IPS-15b (cell line): Measurements from ENCODE around the gene PVALEF.

Source experiments
- H3K27me3 ChIP-seq: one replicate; pipeline ENCODE4 v1.6.1; 2013; ENCODE audit warnings: low read length; ENCODE audit not compliant: control insufficient read depth, insufficient read depth
- H3K36me3 ChIP-seq: one replicate; pipeline ENCODE4 v1.6.1; 2013; ENCODE audit warnings: low read length; ENCODE audit not compliant: control insufficient read depth, insufficient read depth
- H3K4me1 ChIP-seq: one replicate; pipeline ENCODE4 v1.6.1; 2013; ENCODE audit warnings: mild to moderate bottlenecking, low read length; ENCODE audit not compliant: control insufficient read depth, insufficient read depth
- H3K4me3 ChIP-seq: one replicate; pipeline ENCODE4 v1.5.1; 2013; ENCODE audit warnings: low read depth, low read length
- H3K9ac ChIP-seq: one replicate; pipeline ENCODE4 v1.6.1; 2013; ENCODE audit warnings: low read depth, mild to moderate bottlenecking, low read length
- H3K9me3 ChIP-seq: one replicate; pipeline ENCODE4 v1.6.1; 2013; ENCODE audit warnings: mild to moderate bottlenecking, low read length; ENCODE audit not compliant: control insufficient read depth, insufficient read depth

PVALEF gene

DNA sequence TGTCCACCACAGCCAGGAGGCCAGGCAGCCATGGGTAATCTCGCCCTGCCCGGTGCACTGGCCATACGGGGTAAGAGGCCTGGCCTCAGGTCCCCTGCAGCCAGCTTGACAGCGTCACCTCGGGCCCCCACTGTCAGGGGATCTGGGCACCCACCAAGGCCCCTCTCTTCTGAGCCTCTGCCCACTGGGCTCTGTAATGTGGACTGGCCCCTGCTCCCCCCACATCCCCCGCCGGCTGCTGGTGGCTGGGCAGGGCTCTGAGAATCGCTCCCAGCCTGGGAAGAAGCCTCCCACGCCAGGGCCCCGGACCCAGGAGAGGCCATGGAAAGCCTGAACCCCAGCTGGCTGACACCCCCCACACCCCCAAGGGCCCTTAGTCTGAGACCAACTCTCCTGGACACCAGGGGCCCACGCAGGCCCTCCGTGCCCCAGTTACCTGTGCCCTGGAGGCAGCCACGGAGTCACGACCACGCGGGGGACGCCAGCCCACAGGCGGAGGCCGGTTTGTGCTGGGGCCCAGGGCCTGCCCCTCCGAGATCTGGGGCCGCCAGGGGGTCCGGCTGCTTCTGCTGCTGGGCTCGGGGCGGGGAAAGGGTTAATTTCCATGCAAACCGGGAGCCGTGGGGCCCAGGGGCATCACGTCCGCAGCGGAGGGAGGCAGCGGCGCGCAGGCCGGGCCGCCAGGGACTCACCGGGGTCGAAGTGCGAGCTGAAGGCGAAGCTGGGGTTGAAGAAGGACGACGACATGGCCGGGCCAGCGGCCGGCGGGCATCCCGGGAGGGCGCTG, at the start of gene PVALEF:
PVALEF (plus strand) TSS at position 262 of the 787 bp plus-strand sequence. CDS start 15,720 bp downstream, outside the sequence.
- no peak within 1 kb of the TSS for H3K9ac ChIP-seq
- H3K4me1 ChIP-seq = no peaks in the 10 kb centered on the region
- no peaks in the 10 kb centered on the region for H3K36me3 ChIP-seq
- no peaks in the 10 kb centered on the region for H3K9me3 ChIP-seq
- H3K27me3 ChIP-seq = no peaks in the 10 kb centered on the region
- H3K4me3 ChIP-seq = peak within 1 kb of the TSS; percentile 37

DNA sequence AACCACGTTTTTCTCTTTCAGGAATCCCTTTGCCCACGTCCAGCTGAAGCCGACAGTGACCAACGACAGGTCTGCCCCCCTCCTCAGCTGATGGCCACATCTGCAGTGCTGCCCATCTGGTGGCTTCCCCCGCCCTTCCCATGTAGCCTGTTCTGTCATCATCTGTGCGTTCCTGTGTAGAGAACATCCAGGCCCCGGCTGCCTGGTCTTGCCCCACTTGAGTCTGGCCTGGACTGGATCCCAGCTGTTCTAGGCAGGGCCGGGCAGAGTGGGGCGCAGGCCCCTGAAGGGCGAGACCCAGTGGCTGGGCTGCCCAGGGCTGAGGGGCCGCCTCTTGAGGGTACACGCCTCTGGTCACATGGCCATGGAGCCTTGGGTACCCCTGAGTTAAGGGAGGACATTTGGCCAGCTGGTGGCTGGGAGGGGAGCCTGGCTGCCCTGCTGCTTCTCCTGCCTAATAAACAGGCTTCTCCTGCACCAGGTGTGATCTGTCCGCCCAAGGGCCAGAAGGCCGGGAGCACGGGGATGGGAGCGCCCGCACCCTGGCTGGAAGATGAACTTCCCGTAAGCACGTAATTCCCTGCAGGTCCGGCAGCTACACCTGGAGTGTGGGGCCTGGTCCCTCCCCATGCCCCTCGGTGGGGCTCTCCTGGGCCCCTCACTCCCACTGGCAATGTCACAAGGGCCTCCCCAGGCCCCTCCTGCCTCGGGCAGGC, 49.4 kb upstream of the PVALEF start:
- Histone ChIP-seq H3K9me3 (no peaks in the 10 kb centered on the region), H3K4me1 (no peaks in the 10 kb centered on the region), H3K36me3 (peaks cover 2% of the 10 kb centered on the region), H3K9ac (no peak overlapping the region), H3K27me3 (no peaks in the 10 kb centered on the region), H3K4me3 (no peak overlapping the region)

DNA sequence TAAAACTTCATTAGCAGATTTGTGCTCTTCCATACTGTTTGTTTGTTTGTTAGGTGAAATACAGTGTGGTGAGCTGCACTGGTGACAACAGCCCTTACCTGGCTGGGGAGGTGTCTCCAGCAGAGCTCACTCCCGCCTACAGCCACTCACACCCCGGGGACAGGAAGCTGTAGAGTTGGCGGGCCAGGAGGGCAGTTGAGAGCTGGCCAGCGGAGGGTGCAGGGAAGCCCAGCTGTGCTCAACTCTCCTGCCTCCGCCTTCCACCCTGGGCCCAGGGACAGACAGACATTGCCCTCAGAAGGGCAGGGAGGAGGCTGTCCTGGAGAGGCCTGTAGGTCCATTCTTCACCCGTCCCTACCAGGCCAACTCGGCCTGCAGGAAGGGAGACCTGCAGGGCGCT, 48.6 kb upstream of the PVALEF start:
- H3K9me3 ChIP-seq = no peaks in the 10 kb centered on the region
- H3K27me3 ChIP-seq = no peaks in the 10 kb centered on the region
- no peak overlapping the region for H3K4me3 ChIP-seq
- no peaks in the 10 kb centered on the region for H3K4me1 ChIP-seq
- peaks cover 2% of the 10 kb centered on the region for H3K36me3 ChIP-seq
- no peak overlapping the region for H3K9ac ChIP-seq

DNA sequence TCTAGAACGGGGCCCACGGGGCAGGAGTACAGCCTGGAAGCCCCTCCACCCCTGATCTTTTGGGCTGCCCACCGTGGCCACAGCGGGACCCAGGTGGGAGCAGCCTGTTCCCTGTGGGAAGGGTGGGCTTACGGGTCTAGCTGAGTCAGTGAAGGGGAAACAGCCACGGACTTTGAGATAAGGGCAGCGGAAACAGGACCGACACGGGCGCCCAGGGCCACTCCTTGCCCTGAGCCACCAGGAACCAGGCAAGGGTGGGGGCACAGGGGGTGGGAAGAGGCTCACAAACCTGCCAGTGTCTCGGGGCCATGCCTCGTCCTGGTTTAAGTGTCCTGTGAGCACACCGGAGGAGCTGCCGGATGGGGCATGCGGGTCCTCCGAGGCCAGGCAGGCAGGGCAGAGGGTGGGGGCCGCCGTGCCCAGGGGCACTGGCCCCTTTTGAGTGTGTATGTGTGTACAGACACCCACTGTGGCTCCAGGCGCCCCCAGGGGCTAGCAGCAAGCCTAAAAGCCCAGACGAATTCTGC, 47.6 kb upstream of the PVALEF start:
- H3K9me3 ChIP-seq = no peaks in the 10 kb centered on the region
- no peak overlapping the region for H3K9ac ChIP-seq
- no peaks in the 10 kb centered on the region for H3K4me1 ChIP-seq
- peaks cover 2% of the 10 kb centered on the region for H3K36me3 ChIP-seq
- H3K27me3 ChIP-seq = no peaks in the 10 kb centered on the region
- H3K4me3 ChIP-seq = no peak overlapping the region

DNA sequence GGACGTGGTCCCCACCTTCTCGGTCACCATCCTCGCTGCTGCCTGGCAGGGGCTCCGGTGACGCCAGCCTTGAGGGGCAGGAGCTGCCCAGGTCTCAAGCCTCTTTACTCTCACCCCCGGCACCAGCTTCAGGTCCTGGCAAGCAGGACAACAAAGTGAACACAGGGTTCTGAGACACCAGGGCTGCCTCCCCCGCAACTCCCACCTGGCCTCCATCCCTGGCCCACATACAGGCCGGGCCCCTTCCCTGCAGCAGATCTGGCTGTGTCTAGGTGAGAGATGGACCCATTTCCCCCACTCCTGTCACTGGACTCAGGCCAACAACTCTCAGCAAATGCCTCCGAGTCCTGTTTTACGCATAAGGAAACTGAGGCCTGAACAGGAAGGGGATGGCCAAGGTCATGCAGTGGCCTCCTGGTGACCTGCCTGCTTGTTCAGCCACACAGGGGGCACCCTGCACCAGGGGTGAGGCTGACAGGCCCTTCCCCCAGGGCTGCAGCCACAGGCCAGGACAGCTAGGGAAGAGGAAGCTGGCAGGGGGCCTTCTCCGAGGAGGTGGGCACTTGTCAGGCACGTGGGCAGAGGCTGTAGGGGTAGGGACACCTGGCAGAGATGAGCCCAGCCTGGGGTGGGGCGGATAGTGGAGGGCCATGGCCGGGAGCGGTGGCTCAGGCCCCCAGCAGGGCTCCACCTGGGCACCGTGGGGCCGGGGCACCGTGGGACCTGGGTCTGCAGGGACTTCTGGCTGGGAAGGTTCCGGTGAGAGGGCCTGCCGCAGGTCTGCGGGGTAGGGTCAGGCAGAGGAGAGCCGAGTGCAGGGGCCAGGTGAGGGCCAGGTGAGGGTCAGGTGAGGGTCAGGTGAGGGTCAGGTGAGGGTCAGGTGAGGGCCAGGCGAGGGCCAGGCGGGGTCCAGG, 46.7 kb upstream of the PVALEF start:
- Histone ChIP-seq H3K9me3 (no peaks in the 10 kb centered on the region), H3K36me3 (peaks cover 2% of the 10 kb centered on the region), H3K4me1 (no peaks in the 10 kb centered on the region), H3K4me3 (peak overlapping the region; percentile 54), H3K27me3 (no peaks in the 10 kb centered on the region), H3K9ac (no peak overlapping the region)

DNA sequence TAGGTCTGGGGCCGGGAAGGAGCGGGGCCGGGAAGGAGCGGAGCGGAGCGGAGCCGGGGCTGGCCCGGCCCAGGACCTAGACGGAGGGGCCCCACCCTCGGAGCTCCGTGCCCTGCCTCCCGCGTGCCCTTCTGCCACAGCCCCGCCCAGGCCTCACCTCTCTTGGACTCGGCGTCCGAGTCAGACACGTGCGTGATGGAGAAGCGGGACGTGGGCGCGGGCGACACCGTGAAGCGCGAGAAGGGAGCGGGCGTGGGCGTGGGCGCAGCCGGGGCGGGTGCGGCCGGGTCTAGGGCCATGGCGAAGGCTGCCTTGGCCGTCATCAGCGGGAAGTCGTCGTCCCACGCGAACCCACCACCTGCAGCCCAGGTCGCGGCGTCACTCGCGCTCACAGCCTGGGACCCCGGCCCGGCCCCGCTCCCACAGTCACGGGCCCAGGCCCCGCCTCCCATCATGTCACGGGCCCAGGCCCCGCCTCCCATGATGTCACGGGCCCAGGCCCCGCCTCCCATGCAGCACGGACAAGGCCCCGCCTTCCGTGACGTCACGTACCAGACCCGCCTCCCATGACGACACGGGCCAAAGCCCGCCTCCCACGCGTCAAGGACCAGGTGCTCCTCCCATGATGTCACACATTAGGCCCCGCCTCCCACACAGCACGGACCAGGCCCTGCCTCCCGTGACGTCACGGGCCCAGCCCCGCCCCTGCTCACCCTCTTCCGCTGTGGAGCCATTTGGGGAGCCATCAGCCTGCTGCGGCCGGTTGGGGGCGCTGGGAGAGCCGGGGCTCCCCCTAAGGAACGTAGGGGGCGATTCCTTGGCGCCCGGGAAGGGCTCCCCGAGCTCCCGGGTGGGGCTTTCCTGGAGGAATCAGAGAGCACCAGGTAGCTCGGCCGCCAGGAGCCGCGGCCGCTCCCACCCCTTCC, 45.8 kb upstream of the PVALEF start:
- Histone ChIP-seq H3K9me3 (no peaks in the 10 kb centered on the region), H3K27me3 (no peaks in the 10 kb centered on the region), H3K4me1 (no peaks in the 10 kb centered on the region), H3K4me3 (peak overlapping the region; percentile 54), H3K36me3 (peaks cover 2% of the 10 kb centered on the region), H3K9ac (peak overlapping the region; percentile 8)

DNA sequence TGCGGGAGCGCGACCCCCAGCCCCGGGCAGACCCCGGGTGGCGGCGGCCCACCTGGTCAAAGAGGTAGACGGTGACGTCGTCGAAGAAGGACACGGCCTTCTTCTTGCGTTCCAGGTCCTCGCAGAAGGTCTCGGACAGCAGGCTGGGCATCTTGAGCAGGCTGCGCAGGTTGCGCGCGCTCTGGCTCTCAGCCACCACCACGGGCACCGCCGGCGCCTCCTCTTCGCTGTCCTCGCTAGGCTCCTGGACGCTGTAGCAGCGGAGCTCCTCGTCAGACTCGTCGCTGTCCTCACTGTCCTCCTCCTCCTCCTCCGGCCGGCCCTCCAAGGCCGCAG, 45.2 kb upstream of the PVALEF start:
- no peaks in the 10 kb centered on the region for H3K9me3 ChIP-seq
- H3K4me1 ChIP-seq = no peaks in the 10 kb centered on the region
- peaks cover 2% of the 10 kb centered on the region for H3K36me3 ChIP-seq
- H3K27me3 ChIP-seq = no peaks in the 10 kb centered on the region
- no peak overlapping the region for H3K4me3 ChIP-seq
- peak overlapping the region; percentile 8 for H3K9ac ChIP-seq

DNA sequence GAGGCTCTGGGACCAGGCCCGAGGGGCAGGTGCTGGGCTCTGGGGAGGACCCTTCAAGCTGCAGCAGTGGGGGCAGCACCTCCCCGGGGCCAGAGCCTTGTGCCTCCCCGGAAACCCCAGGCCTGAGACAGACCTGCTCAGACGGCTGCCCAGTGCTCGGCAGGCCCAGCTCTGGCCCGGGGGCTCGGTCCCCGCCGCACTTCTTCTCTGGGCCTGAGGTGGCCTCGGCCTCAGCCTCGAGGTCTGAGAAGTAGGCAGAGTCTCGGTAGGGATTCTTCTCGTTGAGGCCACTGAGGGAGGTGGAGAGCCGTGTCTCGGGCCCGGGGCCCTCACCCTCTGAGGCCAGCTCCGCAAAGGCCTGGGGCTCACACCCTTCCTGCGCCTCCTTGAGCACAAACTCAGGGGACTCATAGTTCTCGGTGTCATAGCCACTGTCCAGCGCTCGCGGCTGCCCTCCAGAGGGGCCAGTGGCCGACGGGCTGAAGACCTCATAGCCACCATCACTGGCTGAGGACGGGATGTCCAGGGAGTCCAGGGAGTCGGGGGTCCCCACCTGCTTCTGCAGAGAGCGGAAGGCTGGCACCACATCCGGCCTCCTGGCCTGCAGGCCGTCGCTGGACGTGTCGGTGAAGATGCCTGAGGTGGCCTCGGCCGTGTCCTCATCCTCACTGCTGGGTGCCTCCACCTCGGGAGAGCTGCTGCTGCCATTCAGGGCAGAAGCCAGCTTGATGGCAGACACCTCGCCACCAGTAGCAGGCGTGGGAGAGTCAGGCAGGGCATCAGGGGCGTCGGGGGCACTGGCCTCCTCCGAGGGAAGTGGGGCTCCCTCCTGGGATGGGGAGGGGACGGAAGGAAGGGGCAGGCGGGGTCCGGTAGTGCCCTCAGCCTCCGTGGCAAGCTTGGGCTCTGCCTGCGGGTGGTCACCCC, 44.3 kb upstream of the PVALEF start:
- H3K9me3 ChIP-seq = no peaks in the 10 kb centered on the region
- H3K4me1 ChIP-seq = no peaks in the 10 kb centered on the region
- no peaks in the 10 kb centered on the region for H3K27me3 ChIP-seq
- H3K9ac ChIP-seq = no peak overlapping the region
- H3K36me3 ChIP-seq = peaks cover 2% of the 10 kb centered on the region
- no peak overlapping the region for H3K4me3 ChIP-seq

DNA sequence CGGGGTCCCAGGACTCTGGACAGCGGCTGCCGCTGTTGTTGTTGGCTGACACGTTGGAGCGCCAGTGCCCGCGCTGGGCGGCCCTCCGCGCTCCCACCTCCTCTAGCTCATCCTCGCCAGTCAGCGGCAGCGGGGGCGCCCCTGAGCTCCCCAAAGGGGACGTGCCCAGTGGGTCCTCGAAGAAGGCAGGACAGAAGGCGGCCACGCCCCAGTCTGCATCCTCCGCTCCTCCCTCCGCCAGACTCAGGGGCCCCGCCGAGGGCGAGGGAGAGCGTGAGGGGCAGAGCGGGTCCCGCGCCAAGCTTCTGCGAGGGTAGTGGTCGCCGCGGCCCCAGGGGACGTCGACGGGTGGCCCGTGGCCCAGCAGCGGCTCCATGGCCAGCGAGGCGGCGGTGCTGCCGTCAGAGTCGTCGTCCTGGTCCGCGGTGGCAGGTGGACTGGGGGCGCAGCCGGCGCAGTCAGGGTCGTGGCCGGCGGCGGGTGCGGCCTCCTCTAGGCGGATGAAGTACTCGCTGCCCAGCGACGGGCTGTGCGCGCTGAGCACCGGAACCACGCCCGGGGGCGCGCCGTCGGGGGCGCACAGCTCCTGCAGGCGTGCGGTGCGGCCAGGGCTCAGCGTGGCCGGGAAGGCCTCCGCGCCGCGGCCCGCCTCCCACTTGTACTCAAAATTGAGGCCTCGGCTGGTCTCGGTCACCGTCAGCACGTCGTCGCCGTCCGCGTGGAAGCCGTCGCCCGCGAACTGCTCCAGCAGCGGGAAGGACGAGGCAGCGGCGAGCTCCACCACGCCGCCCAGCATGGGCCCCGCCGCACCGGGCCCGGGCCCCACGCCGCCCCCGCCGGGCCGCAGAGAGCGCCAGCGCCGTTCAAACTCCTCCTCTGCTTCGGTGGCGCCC, 43.2 kb upstream of the PVALEF start:
- H3K9ac ChIP-seq = no peak overlapping the region
- no peak overlapping the region for H3K4me3 ChIP-seq
- H3K9me3 ChIP-seq = no peaks in the 10 kb centered on the region
- no peaks in the 10 kb centered on the region for H3K27me3 ChIP-seq
- H3K4me1 ChIP-seq = no peaks in the 10 kb centered on the region
- H3K36me3 ChIP-seq = no peaks in the 10 kb centered on the region
